Central memory CD4-positive, alpha-beta T cell (primary cell): ENCODE data around the gene TARBP1.
"Not testable (repeated sequence)": the region's sequence is repeated elsewhere in the genome, so short reads cannot be mapped to it uniquely, and the experiment has no call there.

ENCODE experiments used
- DNase-seq: peaks from one replicate; pipeline ENCODE4 v3.0.0; 2022

The TARBP1 gene

GRCh38 chr1:234431255-234431654 lies 47.7 kb downstream of the TARBP1 start:
- DNase-seq: no peak

- DNase-seq: no peak
Observed at GRCh38 chr1:234430691-234431090, 48.3 kb downstream of the TARBP1 start.

GRCh38 chr1:234429434-234429806 lies 49.6 kb downstream of the TARBP1 start:
- no peak for DNase-seq

GRCh38 chr1:234427950-234428646 lies 50.9 kb downstream of the TARBP1 start:
- DNase-seq: no peak

GRCh38 chr1:234413990-234414389 lies 65.0 kb downstream of the TARBP1 start:
- no peak for DNase-seq

GRCh38 chr1:234413485-234413884 lies 65.5 kb downstream of the TARBP1 start:
- no peak for DNase-seq

GRCh38 chr1:234412830-234413229 lies 66.1 kb downstream of the TARBP1 start:
- no peak for DNase-seq

GRCh38 chr1:234409328-234409727 lies 69.7 kb downstream of the TARBP1 start:
- DNase-seq: peak; percentile 62

GRCh38 chr1:234408757-234409156 lies 70.2 kb downstream of the TARBP1 start:
- peak; percentile 77 for DNase-seq

GRCh38 chr1:234406871-234407270 lies 72.1 kb downstream of the TARBP1 start:
- no peak for DNase-seq

GRCh38 chr1:234405676-234406075 lies 73.3 kb downstream of the TARBP1 start:
- no peak for DNase-seq

GRCh38 chr1:234402939-234403338 lies 76.0 kb downstream of the TARBP1 start:
- DNase-seq: no peak

GRCh38 chr1:234401658-234402057 lies 77.3 kb downstream of the TARBP1 start:
- no peak for DNase-seq

GRCh38 chr1:234400773-234401172 lies 78.2 kb downstream of the TARBP1 start:
- peak; percentile 12 for DNase-seq

- not testable (repeated sequence) for DNase-seq
Observed at GRCh38 chr1:234399515-234399914, 79.5 kb downstream of the TARBP1 start.

- DNase-seq: no peak
Observed at GRCh38 chr1:234398849-234399381, 80.1 kb downstream of the TARBP1 start.

GRCh38 chr1:234397732-234398131 lies 81.2 kb downstream of the TARBP1 start:
- no peak for DNase-seq

GRCh38 chr1:234396871-234397270 lies 82.1 kb downstream of the TARBP1 start:
- no peak for DNase-seq

GRCh38 chr1:234396092-234396491 lies 82.9 kb downstream of the TARBP1 start:
- DNase-seq: no peak

- DNase-seq: no peak
Observed at GRCh38 chr1:234395297-234395696, 83.7 kb downstream of the TARBP1 start.

- DNase-seq: no peak
Observed at GRCh38 chr1:234393190-234393589, 85.8 kb downstream of the TARBP1 start.

GRCh38 chr1:234388094-234388493 lies 90.9 kb downstream of the TARBP1 start:
- DNase-seq: no peak

GRCh38 chr1:234386122-234386521 lies 92.9 kb downstream of the TARBP1 start:
- no peak for DNase-seq

GRCh38 chr1:234381699-234382555 lies 97.1 kb downstream of the TARBP1 start:
- DNase-seq: no peak
